IPS-NIHi11 (cell line): ENCODE measurements around the gene DRC3.

Experiments
- DNase-seq: peaks from one replicate; pipeline ENCODE4 v3.0.0; 2012; ENCODE audit warnings: mixed read lengths, low spot score

The DRC3 gene

GRCh38 chr17:17966399-17966798 is 6.3 kb upstream of the DRC3 start:
- DNase-seq, result no peak

- DNase-seq, result no peak
Observed at GRCh38 chr17:17970699-17971430, 1.8 kb upstream of the DRC3 start.

DNA sequence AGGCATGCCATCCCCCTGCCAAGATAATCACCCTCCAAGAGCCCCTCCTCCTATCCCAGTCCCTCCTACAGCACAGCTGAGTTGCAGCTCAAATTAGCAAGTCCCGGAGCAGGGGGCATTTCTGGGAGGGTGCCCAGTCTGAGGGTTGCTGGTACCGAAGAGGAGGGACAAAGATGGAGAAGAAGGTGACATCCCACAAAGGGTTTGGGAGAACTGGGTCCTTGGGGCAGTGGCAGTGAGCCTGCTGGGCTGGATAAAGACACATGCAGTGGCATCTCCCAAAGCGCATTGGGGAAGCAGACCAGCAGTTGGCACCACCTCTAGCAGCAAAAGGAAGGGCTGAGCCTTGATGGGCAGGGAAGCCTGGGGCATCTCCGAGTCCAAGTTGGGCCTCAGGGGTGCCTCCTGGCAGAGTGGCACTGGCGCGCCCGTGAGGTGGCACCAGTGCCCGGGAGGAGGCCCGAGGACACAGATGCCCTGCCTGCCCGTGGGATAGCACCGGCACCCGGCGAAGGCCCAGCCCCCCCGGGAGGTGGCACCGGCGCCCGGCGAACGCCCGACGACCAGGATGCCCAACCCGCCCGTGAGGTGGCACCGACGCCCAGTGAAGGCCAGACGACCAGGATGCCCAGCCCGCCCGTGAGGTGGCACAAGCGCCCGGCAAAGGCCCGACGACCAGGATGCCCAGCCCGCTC is 1.1 kb upstream of the DRC3 start:
- DNase-seq, result no peak

DNA sequence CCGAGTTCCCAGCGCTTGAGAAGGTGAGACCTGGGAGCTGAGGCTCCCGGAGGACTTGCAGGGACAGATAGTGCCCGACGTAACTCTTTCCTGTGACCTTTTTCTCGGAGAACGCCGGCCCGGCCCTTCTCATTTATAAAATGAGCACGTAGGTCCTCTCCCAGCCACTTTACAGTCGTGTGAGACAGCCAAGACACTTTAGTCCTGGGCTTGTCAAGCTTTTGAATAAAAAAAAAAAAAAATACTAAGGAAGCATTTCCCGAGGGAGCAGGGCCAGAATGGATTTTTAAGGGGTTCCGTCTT is 241 bp downstream of the DRC3 start:
- no peak for DNase-seq

GRCh38 chr17:17975436-17975835 is 2.8 kb downstream of the DRC3 start:
- DNase-seq, result no peak

DNA sequence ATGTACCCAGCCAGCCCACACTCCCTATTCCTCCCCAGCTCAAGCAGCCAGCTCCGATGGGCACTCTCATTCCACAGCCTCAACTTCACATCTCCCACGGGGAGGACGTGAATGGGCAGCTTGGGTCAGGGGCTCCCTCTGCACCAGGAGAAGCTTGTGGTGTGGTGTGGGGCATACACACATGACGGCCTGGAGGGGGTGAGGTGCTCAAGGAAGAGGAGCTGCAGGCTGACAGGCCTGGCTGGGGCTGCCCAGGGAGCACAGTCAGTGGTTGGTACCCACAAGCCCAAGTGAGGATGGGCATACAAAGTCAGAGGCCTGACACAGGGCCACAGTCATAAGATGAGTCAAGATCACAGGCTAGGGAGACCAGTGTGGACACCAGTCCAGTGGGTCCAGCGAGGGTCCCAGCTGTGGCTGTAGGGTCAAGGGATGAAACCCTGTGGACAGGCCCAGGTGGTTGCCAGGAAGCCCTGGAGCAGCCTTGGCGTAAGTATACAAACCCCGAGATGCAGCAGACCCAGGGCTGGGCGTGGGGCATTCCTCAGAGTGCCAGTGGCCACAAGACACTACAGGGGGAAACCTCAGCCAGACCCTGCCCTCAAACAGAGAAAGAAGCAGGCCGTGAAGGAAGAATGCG is 4.4 kb downstream of the DRC3 start:
- no peak for DNase-seq

GRCh38 chr17:17978481-17979424 is 6.1 kb downstream of the DRC3 start:
- DNase-seq, result no peak

GRCh38 chr17:17979778-17980177 is 7.1 kb downstream of the DRC3 start:
- no peak for DNase-seq

- DNase-seq, result no peak
Observed at GRCh38 chr17:17981330-17981729, 8.7 kb downstream of the DRC3 start.

- no peak for DNase-seq
Observed at GRCh38 chr17:17982801-17983200, 10.1 kb downstream of the DRC3 start.

DNA sequence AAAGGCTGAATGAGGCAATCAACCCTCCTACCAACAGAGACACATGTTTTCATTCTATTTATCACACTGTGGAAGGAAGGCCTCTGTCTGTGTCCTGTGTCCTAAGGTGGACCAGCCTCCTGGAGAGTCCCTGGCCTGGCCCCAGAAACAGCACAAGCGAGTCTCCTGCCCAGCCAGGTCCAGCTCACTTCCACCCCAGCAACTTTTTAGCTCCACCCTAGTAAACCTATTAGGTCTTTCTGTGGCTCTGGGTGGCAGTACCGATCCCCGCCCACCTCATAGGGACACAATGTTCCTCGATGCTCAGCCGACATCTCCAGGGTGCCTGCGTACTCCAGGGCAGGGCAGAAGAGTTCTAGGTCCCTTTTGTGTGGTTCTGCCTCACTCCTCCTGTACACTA is 10.7 kb downstream of the DRC3 start:
- DNase-seq, result no peak

GRCh38 chr17:17983776-17984175 is 11.1 kb downstream of the DRC3 start:
- DNase-seq, result no peak

DNA sequence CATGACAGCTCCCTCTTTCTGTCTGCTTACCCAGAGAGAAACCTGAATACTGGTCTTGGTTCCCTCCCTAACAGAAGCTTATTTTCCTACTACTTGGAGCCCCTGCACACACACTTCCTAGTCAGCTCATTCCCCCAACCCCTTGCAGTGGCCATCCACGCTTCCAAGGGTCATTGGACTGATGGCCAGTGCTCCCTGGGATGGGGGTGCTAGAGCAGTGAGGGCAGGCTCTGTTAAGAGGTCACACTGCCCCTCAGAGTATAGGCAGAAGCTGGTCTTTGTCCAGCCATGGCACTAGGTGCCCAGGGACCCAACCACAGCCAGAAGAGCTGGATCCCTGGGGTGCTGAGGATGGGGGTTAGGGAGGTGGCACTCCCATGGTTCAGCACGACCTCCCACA is 12.5 kb downstream of the DRC3 start:
- DNase-seq, result no peak

DNA sequence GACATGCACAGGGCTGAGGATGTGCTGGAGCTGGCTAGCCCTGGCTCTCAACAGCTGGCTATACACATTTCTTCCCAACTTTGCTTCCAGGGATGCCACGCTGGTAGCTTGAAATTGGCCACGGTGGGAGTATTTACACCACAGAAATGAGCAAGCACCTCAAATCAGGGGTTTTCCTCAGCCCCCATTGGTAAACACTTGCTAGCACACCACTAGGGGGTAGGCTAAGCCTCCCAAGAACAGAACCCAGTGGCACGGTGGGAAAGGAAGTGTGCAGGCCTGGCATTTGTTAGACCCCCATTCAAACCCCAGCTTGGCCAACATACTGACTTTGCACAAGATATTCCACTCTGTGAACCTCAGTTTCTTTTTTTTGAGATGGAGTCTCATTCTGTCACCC is 12.9 kb downstream of the DRC3 start:
- no peak for DNase-seq

DNA sequence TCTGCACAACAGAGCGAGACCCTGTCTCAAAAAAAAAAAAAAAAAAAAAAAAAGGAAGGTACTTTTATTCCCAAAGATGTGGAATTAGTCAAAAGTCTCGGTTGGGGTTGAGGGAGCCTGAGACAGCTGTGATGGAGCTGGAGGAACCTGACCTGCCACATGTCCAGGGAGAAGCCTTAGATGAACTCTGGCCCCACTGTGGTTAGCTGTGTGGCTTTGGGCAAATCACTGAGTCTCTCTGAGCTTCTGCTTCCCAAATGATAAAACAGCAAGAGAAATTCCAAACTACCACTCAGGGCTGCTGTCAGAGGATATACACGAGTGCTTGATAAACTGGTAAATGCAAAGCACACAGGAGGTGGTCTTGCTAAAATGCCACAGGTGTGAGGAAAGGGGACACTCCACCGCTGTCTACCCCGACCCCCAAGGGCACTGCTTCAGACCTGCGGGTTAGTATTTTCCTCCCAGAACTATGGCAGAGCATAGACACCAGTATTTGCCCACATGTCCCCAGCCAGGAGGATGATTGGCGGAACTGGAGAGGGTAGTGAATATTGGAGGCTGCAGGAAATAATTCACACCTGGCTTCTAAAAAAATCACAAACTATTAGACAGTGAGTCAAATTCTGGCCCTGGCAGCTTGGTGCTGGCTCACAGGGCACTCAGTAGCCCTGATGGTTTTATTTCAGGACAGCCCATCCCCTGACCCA is 14.7 kb downstream of the DRC3 start:
- no peak for DNase-seq

GRCh38 chr17:17987901-17988300 is 15.2 kb downstream of the DRC3 start:
- no peak for DNase-seq

DNA sequence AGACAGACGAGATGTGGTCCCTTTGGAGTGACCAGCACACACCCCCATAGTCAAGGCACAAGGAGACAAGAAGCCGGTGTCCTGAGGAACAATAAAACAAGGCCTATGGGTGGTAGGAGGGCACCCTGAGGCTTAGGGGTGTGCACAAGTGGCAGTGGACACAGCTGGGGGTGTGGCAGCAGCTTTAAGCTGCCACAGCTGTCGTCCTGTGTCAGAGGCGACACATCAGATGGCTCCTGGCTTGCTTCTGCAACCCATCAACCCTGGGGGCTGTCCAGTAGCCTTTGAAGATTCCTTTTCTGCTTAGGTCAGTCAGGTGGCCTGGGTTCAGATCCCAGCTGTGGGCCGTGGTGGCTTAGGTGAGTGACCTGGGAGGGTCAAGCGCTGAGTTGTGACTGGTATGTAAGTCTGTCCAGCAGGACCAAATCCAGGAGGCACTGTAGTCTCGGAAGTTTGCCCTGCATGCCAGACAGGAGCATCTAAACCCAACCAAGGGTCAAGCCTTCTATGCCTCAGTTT is 15.8 kb downstream of the DRC3 start:
- DNase-seq, result no peak

DNA sequence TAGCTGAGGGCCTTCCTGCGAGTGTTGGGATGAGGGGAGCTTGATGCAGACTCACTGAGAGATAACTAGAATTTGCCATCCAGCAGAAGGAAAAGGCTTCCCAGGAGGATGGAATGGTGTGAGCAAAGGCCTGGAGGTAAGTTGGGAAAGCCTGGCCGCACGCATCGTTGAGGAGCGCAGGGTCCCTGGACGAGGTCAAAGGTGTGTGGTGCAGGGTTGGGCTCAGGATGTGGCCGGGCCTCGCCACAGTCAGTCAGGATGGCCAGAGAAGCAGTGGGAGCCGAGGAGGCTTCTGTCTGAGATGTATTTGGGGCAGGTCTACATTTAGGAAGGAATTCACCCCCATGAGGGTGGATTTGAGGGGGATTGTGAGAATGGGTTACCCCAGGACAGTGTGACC is 16.4 kb downstream of the DRC3 start:
- DNase-seq, result no peak

- DNase-seq, result no peak
Observed at GRCh38 chr17:17989618-17990017, 17.0 kb downstream of the DRC3 start.

DNA sequence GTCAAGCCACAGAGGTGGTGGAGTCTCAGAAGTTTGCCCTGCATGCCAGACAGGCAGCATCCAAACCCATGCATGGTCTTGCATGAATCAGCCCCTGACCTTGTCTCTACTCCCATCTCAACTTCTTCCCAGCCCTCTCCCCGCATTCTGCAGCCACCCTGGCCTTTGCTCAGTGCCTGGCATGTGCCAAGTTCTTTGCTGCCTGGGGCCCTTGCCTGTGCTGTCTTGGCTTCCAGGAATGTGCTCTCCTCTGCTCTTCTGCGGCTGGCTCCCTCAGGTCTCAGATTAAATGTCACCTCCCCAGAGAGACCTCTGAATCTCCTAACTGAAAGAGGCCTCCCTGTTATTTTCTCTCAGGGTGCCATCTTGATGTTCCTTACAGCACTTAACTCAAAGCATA is 17.6 kb downstream of the DRC3 start:
- DNase-seq, result no peak

- no peak for DNase-seq
Observed at GRCh38 chr17:17993366-17993765, 20.7 kb downstream of the DRC3 start.

GRCh38 chr17:17993852-17994251 is 21.2 kb downstream of the DRC3 start:
- DNase-seq, result no peak
